ENCODE results near the gene PACS1. TPM values are rescaled to one million over a fixed set of nuclear protein-coding genes. Genes with fewer than 3 reads are reported as not detected.

The PACS1 gene
- total RNA-seq, 1 experiment from 2014 or later, result 41.1 TPM

- CTCF ChIA-PET, result no interaction called here
- Histone ChIP-seq H4K20me1 (ENCODE audit: insufficient read depth) (no peaks in the 10 kb centered on the region), H3K4me1 (ENCODE audit: control insufficient read depth in 1 of 2, insufficient read depth in 2 of 2, low read length in 2 of 2) (no peaks in the 10 kb centered on the region), H3K9me3 (ENCODE audit: control insufficient read depth in 1 of 2, insufficient read depth in 1 of 2, low read depth in 1 of 2, low read length in 2 of 2) (no peaks in the 10 kb centered on the region), H3K36me3 (ENCODE audit: control insufficient read depth in 1 of 2, insufficient read depth in 2 of 2, low read length in 2 of 2) (peaks cover 4 to 7% of the 10 kb centered on the region in 2 experiments; a peak in 2 of 4 replicates), H3K4me2 (ENCODE audit: low read length) (no peak overlapping the region), H2AFZ (ENCODE audit: low read depth, low read length, poor library complexity, severe bottlenecking) (no peak overlapping the region), H3K4me3 (replicated peaks in 1 of 2; ENCODE audit: low read depth in 1 of 2, low read length in 2 of 2) (no peak overlapping the region), H3K79me2 (ENCODE audit: insufficient read depth, low read length) (no peaks in the 10 kb centered on the region), H3K27ac (ENCODE audit: low read depth, low read length) (no peak overlapping the region), H3K9ac (ENCODE audit: low read length) (no peak overlapping the region), H3K9me2 (ENCODE audit: insufficient read depth) (no peaks in the 10 kb centered on the region), H3K27me3 (ENCODE audit: insufficient read depth, low read length) (no peaks in the 10 kb centered on the region)
- no TSS peak for BruUV-seq (replicated peaks)
- intact Hi-C loops (cut with micrococcal nuclease), result no loop called here
- DNase-seq (ENCODE audit: low read depth, low spot score), result no peak
- no peak for ATAC-seq
- RAD21 ChIA-PET (ENCODE audit: low non-redundant PET in 1 of 2, low total read pairs in 2 of 2, uncharacterized antibody in 2 of 2, unreplicated experiment in 2 of 2), result no interaction called here
- no peak for TF ChIP-seq FOSL1 (IDR thresholded peaks at IDR 0.05; ENCODE audit: low read depth)
- no peak for TF ChIP-seq SIN3A (IDR thresholded peaks at IDR 0.05; ENCODE audit: low read depth)
- no peak for TF ChIP-seq POLR2A (IDR thresholded peaks at IDR 0.05; ENCODE audit: borderline replicate concordance, extremely low read depth, insufficient read depth, insufficient read length)
- no peak for TF ChIP-seq EGR1 (IDR thresholded peaks at IDR 0.05; ENCODE audit: low read depth)
- TF ChIP-seq EZH2phosphoT487 (IDR thresholded peaks at IDR 0.05; ENCODE audit: borderline replicate concordance), result no peak
- TF ChIP-seq ATF3 (IDR thresholded peaks at IDR 0.05), result no peak
- no peak for TF ChIP-seq CBX3 (IDR thresholded peaks at IDR 0.05; ENCODE audit: low read depth)
- TF ChIP-seq ZBTB33 (IDR thresholded peaks at IDR 0.05; ENCODE audit: extremely low read depth, insufficient replicate concordance, low read length), result no peak
- no peak for TF ChIP-seq YY1 (IDR thresholded peaks at IDR 0.05; ENCODE audit: extremely low read depth, insufficient replicate concordance, low read depth, low read length)
- POLR2A ChIA-PET, result no interaction called here
Observed at GRCh38 chr11:66231561-66231960, 161.5 kb downstream of the PACS1 start.

Data from HCT116 (cell line).